GM18498 (cell line): ENCODE measurements around the gene PARD3.
A peak's percentile ranks its signal among the peaks of the same experiment; 100 is the strongest.
"Not testable (repeated sequence)": the region's sequence is repeated elsewhere in the genome, so short reads cannot be mapped to it uniquely, and the experiment has no call there.

Experiments
- ATAC-seq: cut with Tn5 transposase; IDR thresholded peaks from one replicate; pipeline ENCODE4 v1.9.1; 2021; ENCODE audit warnings: mild to moderate bottlenecking, moderate library complexity; ENCODE audit not compliant: unreplicated experiment

Gene PARD3

DNA sequence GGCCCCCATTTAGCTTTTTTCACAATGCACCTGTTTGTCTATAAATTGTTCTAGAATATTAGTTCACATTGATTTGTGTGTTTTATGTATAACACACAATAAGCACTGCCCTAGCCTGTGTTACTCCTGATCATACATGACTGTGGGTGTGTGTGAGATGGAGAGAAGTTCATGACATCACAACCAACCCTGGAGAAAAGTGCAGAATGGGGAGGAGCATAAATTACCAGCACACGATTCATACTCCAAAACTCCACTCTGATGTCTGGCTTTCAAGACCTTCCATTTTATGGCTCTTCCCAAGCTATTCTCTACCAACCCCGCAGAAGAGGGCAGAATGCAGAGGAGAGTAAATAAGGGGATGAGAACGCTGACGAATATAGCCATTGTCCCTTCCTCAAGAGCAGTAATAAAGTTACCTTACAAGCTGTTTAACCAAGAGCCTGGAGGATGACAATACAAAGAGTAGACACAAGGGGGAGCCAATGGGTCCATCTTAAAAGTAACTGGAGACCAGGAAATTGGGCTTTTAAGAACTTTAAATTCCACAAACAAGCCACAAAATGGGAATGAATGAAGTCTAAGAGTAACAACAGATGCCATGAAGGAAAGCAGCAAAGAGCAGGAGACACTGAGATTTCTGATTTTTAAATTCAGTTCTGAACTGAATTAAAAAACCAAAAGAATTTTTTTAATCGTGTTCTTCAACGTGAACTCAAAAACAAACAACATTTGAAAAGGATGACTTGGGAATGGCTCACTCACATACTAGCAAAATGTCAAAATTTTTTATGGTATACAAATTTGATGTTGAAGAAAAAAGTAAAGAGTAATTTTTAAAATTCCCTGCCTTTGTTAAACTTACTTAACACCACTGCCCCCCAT, 159.6 kb downstream of the PARD3 start:
- no peak for ATAC-seq

DNA sequence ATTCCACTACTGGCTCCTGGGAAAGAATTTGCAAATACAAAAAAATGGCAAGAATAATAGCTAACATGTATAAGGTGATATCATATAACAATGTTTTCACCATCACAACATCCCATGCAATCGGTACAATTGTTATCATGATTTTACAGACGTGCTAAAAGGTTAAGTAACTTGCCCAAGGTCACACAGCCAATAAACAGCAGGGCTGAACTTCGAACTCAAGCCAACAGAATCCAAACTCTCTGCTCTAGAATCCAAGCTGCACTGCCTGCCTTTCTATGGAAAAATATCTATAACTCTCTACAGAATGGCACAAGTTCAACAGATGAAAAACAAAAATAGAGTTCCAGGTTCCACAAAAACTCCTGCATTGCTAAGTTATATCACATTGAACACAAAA, 160.9 kb downstream of the PARD3 start:
- ATAC-seq, result no peak

GRCh38 chr10:34653530-34653929, 161.6 kb downstream of the PARD3 start:
- no peak for ATAC-seq

- no peak for ATAC-seq
These were observed 163.5 kb downstream of the PARD3 start for GRCh38 chr10:34651416-34652195.

DNA sequence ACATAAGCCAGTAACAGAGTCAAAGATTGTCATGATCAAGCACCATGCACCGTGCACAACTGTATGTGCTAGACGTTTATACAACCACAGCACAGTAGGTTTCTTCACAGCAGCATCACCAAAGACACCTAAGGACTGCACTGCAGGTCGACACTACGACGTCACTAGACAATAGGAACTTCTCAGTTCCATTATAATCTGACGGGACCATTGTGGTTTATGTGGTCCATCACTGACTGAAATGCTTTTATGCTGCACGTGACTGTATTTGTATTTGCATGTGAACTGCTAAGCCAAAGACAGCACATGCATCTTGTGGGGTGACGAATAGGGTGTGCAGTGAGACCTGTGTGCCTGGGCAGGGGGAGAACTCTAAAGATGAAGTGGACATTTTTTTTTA, 164.9 kb downstream of the PARD3 start:
- ATAC-seq, result no peak

GRCh38 chr10:34649385-34649784, 165.7 kb downstream of the PARD3 start:
- no peak for ATAC-seq

GRCh38 chr10:34648919-34649318, 166.2 kb downstream of the PARD3 start:
- ATAC-seq, result no peak

- no peak for ATAC-seq
These were observed 166.9 kb downstream of the PARD3 start for GRCh38 chr10:34647875-34648865.

- no peak for ATAC-seq
These were observed 167.9 kb downstream of the PARD3 start for GRCh38 chr10:34647160-34647559.

GRCh38 chr10:34646331-34646730, 168.8 kb downstream of the PARD3 start:
- no peak for ATAC-seq

GRCh38 chr10:34644815-34645214, 170.3 kb downstream of the PARD3 start:
- ATAC-seq, result not testable (repeated sequence)

GRCh38 chr10:34644224-34644623, 170.9 kb downstream of the PARD3 start:
- no peak for ATAC-seq

- ATAC-seq, result no peak
These were observed 171.5 kb downstream of the PARD3 start for GRCh38 chr10:34643620-34644019.

DNA sequence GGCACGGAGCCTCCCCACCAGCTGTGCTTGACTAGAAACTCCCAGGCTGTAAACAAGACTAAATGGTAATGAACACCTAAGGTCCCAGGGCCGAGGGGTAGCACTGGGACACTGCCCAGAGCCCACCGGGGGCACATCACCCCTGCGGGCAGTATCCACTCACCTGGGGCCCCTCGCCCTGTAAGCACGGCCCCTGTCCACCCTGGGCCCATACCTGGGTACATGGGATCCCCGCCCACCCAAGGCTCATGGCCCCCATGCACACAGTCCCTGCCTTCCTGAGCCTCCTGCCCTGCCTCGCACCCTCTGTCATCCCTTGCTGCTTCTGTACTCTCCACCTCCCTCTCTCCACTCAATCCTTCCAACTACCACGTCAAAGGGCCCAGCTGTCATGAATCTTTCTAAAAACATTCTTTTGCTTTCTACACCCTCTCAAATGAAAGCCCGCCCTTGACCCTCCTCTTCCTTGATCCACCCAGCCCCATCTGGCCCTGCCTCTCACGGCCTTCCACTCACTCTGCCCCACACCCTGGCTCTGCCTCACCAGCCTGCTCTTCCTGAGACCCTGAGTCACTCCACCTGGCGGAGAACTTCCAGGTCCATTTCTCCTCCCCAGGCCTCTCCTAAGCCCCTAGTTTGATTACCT, 173.1 kb downstream of the PARD3 start:
- ATAC-seq, result no peak

DNA sequence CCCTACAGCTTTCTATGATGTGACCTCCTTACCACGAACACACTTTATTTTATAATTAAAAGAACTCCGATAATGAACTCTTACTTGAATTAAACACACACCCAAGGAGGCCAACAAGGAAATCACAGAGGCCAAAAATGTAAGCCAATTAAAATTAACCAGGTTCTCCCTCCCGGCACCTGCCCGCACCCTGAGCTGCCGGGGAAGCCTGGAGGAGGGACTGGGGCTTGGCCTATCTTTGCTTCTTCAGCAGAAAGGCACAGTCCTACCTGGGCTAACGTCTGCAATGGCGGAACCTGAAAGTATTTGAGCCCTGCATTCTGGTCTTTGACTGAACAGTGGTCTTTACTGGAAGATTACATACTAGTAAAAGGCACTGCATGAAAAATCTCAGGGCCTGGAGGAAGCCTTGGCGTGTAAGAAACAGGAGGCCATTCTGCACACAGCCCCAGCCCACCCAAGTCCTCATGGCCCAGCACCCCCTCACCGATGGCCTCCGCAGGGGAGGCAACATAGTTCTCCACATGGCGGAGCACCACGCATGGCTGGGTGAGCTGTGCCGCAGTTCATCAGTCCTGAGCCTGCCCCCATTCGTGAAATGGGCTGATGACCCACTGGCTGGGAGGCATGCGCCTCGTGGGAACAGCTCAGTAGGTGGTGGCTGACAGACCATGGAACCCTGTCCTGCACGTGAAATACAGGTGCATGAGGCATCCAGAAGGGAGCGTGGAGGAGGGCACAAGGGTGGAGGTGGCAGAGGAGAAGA, 173.8 kb downstream of the PARD3 start:
- ATAC-seq, result no peak

- no peak for ATAC-seq
These were observed 176.6 kb downstream of the PARD3 start for GRCh38 chr10:34638406-34639054.

DNA sequence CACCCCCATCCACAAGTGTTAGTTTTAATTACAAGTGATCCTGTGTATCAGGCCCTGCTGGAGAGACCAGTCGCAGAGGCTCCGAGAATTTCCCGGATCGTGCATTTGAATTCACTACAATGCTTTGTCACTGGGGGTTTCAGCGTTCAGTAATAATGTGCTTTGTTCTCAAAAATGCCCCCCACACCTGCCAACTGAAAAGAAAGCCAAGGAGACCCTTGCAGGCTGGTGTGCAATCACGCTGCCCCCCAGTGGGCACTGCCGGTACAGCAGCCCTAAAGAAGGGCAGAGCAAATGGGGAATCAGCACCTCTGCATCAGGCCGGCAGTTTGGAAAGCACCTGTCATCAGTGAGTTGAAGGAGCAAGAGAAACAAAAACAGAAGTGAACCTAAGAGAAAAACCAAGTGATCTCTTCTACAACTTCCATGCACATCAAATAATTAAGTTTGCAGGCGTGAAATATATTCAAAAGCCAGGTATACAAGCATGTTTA, 177.6 kb downstream of the PARD3 start:
- peak; percentile 85 for ATAC-seq

- ATAC-seq, result no peak
These were observed 180.0 kb downstream of the PARD3 start for GRCh38 chr10:34635111-34635510.

- ATAC-seq, result no peak
These were observed 181.7 kb downstream of the PARD3 start for GRCh38 chr10:34633374-34633773.
